C4-2B (cell line): Measurements from ENCODE around the gene ZMYND10.

Source experiments
- ZFX ChIP-seq: fragments of 450-650 bp; IDR thresholded peaks from 2 replicates; pipeline ENCODE4 v1.6.1; 2017
- TF ChIP-seq, protein P1 (sequence below): fragments of 450-650 bp; conservative IDR thresholded peaks from 2 replicates; pipeline ENCODE4 v1.5.1; 2017; ENCODE audit warnings: mild to moderate bottlenecking

DNA sequence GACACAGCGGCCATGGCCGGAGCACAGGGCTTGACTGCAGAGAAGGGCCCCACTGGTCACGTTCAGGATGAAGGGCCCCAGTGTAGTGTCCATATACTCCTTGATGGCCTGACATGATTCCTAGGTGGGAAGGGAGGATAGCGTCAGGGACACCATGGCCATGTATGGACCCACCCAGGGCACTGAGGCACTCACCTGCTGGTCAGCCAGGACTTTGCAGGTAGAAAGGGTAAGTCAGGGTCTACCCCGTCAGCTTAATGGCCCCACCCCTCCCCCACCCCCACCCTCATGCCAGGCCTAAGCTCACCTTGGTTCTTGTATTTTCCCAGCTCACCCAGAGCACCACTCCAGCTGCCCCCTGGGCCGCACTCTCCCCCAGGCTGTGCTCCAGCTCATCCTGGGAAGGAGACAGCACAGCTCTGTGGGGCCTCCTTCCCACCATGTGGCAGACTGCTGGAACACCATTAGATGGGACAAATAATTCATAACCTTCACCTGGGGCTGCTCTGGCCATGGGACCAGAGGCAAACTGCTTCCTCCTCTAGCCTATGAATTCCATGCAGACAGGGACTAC is 44.8 kb downstream of the ZMYND10 start:
- TF ChIP-seq, protein P1, sequence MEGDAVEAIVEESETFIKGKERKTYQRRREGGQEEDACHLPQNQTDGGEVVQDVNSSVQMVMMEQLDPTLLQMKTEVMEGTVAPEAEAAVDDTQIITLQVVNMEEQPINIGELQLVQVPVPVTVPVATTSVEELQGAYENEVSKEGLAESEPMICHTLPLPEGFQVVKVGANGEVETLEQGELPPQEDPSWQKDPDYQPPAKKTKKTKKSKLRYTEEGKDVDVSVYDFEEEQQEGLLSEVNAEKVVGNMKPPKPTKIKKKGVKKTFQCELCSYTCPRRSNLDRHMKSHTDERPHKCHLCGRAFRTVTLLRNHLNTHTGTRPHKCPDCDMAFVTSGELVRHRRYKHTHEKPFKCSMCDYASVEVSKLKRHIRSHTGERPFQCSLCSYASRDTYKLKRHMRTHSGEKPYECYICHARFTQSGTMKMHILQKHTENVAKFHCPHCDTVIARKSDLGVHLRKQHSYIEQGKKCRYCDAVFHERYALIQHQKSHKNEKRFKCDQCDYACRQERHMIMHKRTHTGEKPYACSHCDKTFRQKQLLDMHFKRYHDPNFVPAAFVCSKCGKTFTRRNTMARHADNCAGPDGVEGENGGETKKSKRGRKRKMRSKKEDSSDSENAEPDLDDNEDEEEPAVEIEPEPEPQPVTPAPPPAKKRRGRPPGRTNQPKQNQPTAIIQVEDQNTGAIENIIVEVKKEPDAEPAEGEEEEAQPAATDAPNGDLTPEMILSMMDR: no peak
- TF ChIP-seq ZFX: no peak
